Measurements from ENCODE around the gene CD226. TPM values are rescaled to one million over a fixed set of nuclear protein-coding genes. Genes with fewer than 3 reads are reported as not detected.

Gene CD226
- total RNA-seq, 2 experiments from 2014 or later = 47.6 to 52.2 TPM

DNA sequence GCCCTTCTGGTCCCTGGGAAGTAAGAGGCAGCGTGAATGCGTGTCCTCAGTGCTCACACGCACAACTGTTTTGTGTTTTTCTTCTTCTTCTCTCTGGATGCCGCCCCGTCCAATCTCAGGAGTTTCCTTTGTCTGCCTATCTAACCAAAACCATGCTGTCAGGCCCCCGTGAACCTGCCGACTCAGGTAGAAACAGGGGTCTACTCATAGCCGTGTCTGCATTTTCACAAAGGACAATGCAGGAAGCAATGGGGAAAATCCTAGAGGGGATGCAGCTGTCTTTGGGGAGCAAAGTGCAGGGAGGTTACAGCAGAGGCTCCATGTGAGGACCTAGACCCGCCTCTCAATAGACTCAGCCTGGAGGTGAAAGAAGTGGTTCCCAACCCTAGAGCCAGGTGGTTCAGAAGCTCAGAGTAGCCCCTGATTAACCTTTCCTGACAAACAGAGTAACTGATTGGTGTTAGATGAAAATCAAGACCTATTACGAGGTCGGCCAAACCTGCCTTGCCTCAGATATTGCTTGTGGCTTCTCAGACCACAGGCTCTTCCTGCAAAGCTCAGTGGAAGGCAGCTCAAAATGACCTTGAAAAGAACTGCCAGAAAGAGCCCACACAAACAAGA is 49.3 kb downstream of the CD226 start:
- ChIA-PET POLR2A (interaction anchor here (0.6 to 3.4 kb wide), 9 partner anchors 9 to 408 kb away, joined by 3 to 29 read pairs (median 4); partner anchors contain the start of gene CD226), CTCF (interaction anchor here (0.6 to 4.1 kb wide), 11 partner anchors 10 to 262 kb away, joined by 3 to 26 read pairs (median 5); no protein-coding TSS in a partner anchor)
- DNase-seq (peak; percentile 59), ATAC-seq (peak; percentile 66)
- H3K4me1 Mint-ChIP-seq (ENCODE audit: low read depth) = peaks cover 66% of the 10 kb centered on the region
- H3K9me3 Mint-ChIP-seq (ENCODE audit: insufficient read depth) = no peaks in the 10 kb centered on the region
- peak overlapping the region; percentile 96 for H3K27ac Mint-ChIP-seq
- H3K27me3 Mint-ChIP-seq (ENCODE audit: low read depth) = no peaks in the 10 kb centered on the region
- peaks cover 65% of the 10 kb centered on the region for H3K36me3 Mint-ChIP-seq (ENCODE audit: low read depth)
- H3K4me3 Mint-ChIP-seq = peak overlapping the region; percentile 78

DNA sequence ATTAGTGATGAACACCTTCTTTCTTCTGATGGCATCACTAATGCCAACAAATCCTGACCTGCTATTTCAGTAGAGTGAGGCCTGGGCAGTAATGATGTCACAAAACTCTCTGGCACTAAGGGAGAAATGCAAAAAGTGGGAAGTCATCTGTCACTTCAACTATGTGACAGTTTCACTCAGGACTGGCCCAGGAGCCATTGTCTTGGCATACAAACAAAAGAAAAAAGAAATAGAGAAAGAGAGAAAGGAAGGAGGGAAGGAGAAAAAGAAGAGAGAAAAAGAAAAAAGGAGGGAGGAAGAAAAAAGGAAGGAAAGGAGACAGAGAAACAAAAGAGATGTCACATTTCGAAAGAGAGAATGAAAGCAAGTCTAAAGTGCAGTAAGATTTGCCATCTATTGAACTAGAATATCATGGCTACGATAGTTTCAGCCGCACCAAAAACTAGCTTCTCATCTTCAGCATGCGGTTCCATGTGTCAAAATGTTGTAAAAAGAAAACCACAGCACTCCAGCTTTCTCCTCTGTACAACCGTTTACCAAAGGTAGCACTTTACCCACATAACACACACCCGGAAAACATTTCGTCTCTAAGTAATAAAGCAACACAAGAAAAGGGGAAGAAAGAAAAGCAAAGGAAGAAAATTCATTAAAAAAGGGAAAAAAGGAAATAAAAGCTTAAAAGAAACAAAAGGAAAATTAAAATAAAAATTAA is 50.1 kb downstream of the CD226 start:
- peak; percentile 67 for DNase-seq
- peak; percentile 73 for ATAC-seq
- Mint-ChIP-seq H3K9me3 (ENCODE audit: insufficient read depth) (peaks cover 4% of the 10 kb centered on the region), H3K27me3 (ENCODE audit: low read depth) (no peaks in the 10 kb centered on the region), H3K36me3 (ENCODE audit: low read depth) (peaks cover 67% of the 10 kb centered on the region), H3K4me3 (peak overlapping the region; percentile 78), H3K4me1 (ENCODE audit: low read depth) (peaks cover 68% of the 10 kb centered on the region), H3K27ac (peak overlapping the region; percentile 96)
- POLR2A ChIA-PET = interaction anchor here (0.7 to 3.4 kb wide), 9 partner anchors 8 to 305 kb away, joined by 3 to 29 read pairs (median 4); partner anchors contain the start of gene CD226
- CTCF ChIA-PET = interaction anchor here (1.1 to 4.1 kb wide), 6 partner anchors 11 to 62 kb away, joined by 3 to 26 read pairs (median 6); no protein-coding TSS in a partner anchor

DNA sequence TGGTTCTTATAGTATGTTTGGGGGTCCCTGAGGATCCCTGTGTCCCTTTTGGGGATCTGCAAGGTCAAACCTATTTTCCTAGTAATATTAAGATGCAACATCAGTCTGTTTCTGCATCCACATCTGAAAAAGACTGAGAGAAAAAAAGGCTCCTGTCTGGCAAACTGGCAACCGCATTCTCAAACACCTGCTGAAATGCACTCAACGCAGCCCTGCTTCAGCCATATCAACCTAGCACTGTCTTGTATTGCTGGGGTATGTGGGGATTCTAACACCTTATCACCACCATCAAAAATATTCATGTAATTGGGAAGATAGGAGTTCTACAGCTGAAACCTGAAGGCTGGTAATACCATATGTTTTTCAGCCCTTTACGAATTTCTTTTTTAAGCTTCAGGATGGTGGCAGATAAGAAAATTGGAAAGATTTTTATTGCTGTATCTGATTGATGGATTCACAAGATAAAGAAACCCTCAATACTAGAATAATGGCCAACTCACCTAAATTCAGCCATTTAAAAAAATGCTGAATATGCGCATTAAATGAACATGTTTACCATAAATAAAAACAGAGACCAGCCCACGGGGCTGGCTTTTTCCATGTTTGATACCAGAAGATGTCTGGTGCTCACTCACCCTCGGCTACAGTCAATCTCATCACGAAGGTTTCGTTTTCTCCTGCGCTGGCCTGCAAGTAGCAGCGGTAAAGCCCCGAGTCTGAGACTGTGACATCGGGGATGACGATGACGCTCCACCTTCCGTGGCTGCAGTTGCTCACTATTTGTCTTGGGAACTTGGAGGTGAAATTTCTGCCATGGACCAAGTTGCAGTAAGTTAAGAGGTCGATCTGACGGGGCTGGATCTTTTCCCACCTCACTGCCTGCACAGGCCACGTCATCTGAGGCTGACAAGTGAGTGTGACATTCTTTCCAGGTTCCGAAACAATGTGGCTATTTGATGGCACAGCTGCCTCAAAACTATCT is 52.3 kb downstream of the CD226 start:
- DNase-seq (peak; percentile 37), ATAC-seq (no peak)
- Mint-ChIP-seq H3K9me3 (ENCODE audit: insufficient read depth) (peaks cover 13% of the 10 kb centered on the region), H3K4me3 (peak overlapping the region; percentile 67), H3K27ac (peak overlapping the region; percentile 96), H3K36me3 (ENCODE audit: low read depth) (peaks cover 75% of the 10 kb centered on the region), H3K4me1 (ENCODE audit: low read depth) (peaks cover 77% of the 10 kb centered on the region), H3K27me3 (ENCODE audit: low read depth) (no peaks in the 10 kb centered on the region)
- ChIA-PET CTCF (no interaction called here), POLR2A (interaction anchor here (1.2 to 1.8 kb wide), 2 partner anchors 10 to 40 kb away, joined by 4 to 5 read pairs; no protein-coding TSS in a partner anchor)

DNA sequence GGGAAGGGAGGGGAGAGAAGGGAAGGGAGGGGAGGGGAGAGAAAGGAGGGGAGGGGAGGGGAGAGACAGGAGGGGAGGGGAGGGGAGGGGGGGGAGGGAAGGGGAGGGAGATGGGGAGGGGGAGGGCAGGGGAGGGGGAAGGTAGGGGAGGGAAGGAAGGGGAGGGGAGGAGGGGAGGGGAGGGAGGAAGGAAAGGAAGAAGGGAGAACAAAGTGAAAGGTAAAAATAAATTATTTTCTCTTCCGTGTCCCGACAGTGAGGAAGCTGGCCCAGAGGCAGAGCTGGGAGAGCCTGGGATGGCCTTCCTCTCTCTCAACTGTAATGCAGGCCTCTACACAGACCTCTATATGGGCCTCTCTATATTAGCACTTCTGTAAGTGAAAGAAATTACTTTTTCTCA is 53.2 kb downstream of the CD226 start:
- peaks cover 75% of the 10 kb centered on the region for H3K36me3 Mint-ChIP-seq (ENCODE audit: low read depth)
- ATAC-seq (no peak), DNase-seq (no peak)
- no peak overlapping the region for H3K4me3 Mint-ChIP-seq
- peak overlapping the region; percentile 96 for H3K27ac Mint-ChIP-seq
- H3K27me3 Mint-ChIP-seq (ENCODE audit: low read depth) = no peaks in the 10 kb centered on the region
- H3K9me3 Mint-ChIP-seq (ENCODE audit: insufficient read depth) = peaks cover 15% of the 10 kb centered on the region
- CTCF ChIA-PET = no interaction called here
- peaks cover 80% of the 10 kb centered on the region for H3K4me1 Mint-ChIP-seq (ENCODE audit: low read depth)
- POLR2A ChIA-PET = interaction anchor here (1.8 kb wide), 1 partner anchor 41 kb away, joined by 5 read pairs; no protein-coding TSS in a partner anchor

DNA sequence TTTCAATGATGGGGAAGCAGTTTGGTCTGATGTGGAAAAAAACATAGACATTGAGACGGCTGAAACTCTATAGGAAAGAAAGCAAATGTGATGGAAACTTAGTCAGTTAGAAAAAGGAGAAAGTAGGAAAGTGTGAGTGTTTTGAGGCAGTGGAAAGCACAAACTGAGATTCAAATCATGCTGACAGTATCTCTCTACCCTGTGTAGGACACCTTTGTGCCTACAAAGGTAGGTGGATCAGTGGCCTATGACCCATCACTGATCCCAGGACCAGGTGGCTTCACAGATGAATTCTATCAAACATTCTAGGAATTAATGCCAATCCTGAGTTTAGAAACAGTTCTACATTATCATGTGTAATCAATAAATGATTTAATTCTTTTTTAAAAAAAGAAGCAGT is 57.1 kb downstream of the CD226 start:
- no peaks in the 10 kb centered on the region for H3K27me3 Mint-ChIP-seq (ENCODE audit: low read depth)
- H3K4me1 Mint-ChIP-seq (ENCODE audit: low read depth) = peaks cover 69% of the 10 kb centered on the region
- CTCF ChIA-PET = no interaction called here
- H3K9me3 Mint-ChIP-seq (ENCODE audit: insufficient read depth) = peaks cover 15% of the 10 kb centered on the region
- no peak overlapping the region for H3K4me3 Mint-ChIP-seq
- H3K27ac Mint-ChIP-seq = no peak overlapping the region
- POLR2A ChIA-PET = no interaction called here
- H3K36me3 Mint-ChIP-seq (ENCODE audit: low read depth) = peaks cover 74% of the 10 kb centered on the region
- ATAC-seq (peak; percentile 20), DNase-seq (no peak)

DNA sequence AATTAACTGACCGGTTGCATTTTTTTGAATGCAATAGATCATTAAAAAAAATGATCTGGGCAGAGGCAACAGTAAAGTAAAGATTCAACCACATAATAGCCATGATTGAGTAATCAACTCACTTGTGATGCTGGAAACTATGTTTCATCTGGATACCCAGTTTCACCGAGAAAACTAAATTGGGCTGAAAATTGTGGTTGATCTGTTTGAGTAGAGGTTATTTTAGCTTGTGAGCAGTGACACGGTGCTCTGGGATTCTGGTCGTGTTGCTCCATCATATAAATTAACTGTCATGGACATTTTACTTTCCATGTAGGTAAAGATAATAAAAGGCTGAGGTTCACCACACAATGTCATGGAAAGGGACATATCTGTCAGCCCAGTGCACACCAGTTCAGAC is 58.7 kb downstream of the CD226 start:
- Mint-ChIP-seq H3K36me3 (ENCODE audit: low read depth) (peaks cover 73% of the 10 kb centered on the region), H3K27me3 (ENCODE audit: low read depth) (no peaks in the 10 kb centered on the region), H3K4me1 (ENCODE audit: low read depth) (peaks cover 72% of the 10 kb centered on the region), H3K9me3 (ENCODE audit: insufficient read depth) (peaks cover 15% of the 10 kb centered on the region), H3K27ac (peak overlapping the region; percentile 17), H3K4me3 (no peak overlapping the region)
- POLR2A ChIA-PET = interaction anchor here (1.4 to 1.6 kb wide), 2 partner anchors 9 to 46 kb away, joined by 3 to 4 read pairs; no protein-coding TSS in a partner anchor
- ATAC-seq = no peak
- CTCF ChIA-PET = interaction anchor here (0.8 kb wide), 1 partner anchor 46 kb away, joined by 3 read pairs; no protein-coding TSS in a partner anchor
- DNase-seq = no peak

DNA sequence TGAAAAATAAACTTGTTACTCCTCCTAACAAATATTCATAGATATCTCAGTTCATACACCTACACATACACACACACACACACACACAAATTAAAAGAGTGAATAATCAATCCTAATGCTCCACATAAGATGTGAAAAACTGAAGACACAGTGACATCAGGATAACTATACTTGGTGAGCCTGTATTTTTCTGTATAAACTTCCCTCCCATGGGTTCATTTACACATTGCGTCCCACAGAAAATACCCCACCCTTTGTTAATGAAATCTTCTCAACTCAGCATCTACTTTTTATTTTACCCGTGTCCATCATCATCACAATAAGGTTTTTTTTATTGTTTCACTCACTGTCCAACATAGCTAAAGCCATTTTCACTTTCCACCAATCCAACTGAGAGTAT is 60.4 kb downstream of the CD226 start:
- Mint-ChIP-seq H3K27ac (peak overlapping the region; percentile 22), H3K27me3 (ENCODE audit: low read depth) (no peaks in the 10 kb centered on the region), H3K36me3 (ENCODE audit: low read depth) (peaks cover 61% of the 10 kb centered on the region), H3K4me3 (no peak overlapping the region), H3K4me1 (ENCODE audit: low read depth) (peaks cover 70% of the 10 kb centered on the region), H3K9me3 (ENCODE audit: insufficient read depth) (peaks cover 9% of the 10 kb centered on the region)
- ChIA-PET POLR2A (interaction anchor here (1.0 kb wide), 1 partner anchor 48 kb away, joined by 3 read pairs; no protein-coding TSS in a partner anchor), CTCF (no interaction called here)
- no peak for DNase-seq
- ATAC-seq = no peak

DNA sequence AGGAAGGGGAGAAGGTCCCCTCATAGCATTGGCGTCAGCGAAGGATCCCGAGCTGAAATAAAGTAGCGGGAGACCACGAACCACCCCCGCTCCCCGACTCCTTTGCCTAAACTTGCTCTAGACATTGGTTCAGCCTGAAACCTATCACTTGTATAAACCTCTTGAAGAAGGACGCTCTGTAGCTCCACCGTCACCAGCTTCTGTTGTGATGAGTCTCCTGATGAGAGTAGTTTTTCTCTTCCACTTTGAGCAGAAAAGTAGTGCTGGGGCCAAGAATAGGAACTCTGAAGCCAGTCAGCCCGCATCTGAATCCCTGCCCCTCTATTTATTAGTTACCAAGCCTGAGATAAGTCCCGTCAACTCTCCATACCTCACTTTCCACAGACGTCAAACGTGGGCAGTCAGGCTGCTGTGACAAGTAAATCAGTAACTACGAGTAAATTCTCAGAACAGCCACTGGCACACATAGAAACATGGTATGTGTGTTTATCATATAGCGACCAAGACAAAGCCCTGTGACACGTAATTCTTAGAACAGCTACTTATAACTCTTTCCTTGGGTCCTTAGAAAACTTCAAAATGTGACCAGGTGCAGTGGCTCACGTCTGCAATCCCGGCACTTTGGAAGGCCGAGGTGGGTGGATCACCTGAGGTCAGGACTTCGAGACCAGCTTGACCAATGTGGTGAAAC is 61.7 kb downstream of the CD226 start:
- ChIA-PET CTCF (interaction anchor here (1.7 kb wide), 1 partner anchor 12 kb away, joined by 7 read pairs; no protein-coding TSS in a partner anchor), POLR2A (interaction anchor here (0.7 to 1.8 kb wide), 5 partner anchors 9 to 71 kb away, joined by 3 to 20 read pairs (median 8); no protein-coding TSS in a partner anchor)
- peak; percentile 68 for ATAC-seq
- peaks cover 53% of the 10 kb centered on the region for H3K36me3 Mint-ChIP-seq (ENCODE audit: low read depth)
- peak overlapping the region; percentile 88 for H3K27ac Mint-ChIP-seq
- H3K4me3 Mint-ChIP-seq = peak overlapping the region; percentile 53
- peaks cover 62% of the 10 kb centered on the region for H3K4me1 Mint-ChIP-seq (ENCODE audit: low read depth)
- peak; percentile 47 for DNase-seq
- peaks cover 4% of the 10 kb centered on the region for H3K9me3 Mint-ChIP-seq (ENCODE audit: insufficient read depth)
- H3K27me3 Mint-ChIP-seq (ENCODE audit: low read depth) = no peaks in the 10 kb centered on the region

DNA sequence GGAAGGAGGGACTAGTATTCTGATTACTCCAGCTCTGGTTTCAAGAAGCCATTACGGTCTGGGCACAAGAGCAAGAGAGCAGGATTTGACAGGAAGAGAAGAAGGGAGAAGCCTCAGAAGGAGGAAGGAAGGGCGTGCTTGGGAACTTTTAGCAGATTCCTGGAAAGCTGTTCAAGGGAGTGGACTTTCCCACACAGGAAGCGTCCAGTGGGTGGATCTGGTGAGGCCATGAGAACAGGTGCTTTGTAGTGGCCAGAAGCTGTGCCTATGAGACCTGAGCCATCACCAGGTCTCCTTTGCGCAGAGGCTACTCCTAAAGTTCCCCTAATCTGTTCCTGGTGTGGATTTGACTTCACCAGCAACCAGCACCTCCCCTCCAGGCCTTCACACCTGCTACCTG is 62.3 kb downstream of the CD226 start:
- H3K9me3 Mint-ChIP-seq (ENCODE audit: insufficient read depth) = peaks cover 3% of the 10 kb centered on the region
- no peak for DNase-seq
- peak overlapping the region; percentile 88 for H3K27ac Mint-ChIP-seq
- no peaks in the 10 kb centered on the region for H3K27me3 Mint-ChIP-seq (ENCODE audit: low read depth)
- peaks cover 58% of the 10 kb centered on the region for H3K4me1 Mint-ChIP-seq (ENCODE audit: low read depth)
- H3K36me3 Mint-ChIP-seq (ENCODE audit: low read depth) = peaks cover 50% of the 10 kb centered on the region
- ATAC-seq = no peak
- peak overlapping the region; percentile 53 for H3K4me3 Mint-ChIP-seq
- ChIA-PET POLR2A (interaction anchor here (0.7 to 1.8 kb wide), 5 partner anchors 10 to 72 kb away, joined by 3 to 20 read pairs (median 8); no protein-coding TSS in a partner anchor), CTCF (interaction anchor here (1.7 kb wide), 1 partner anchor 13 kb away, joined by 7 read pairs; no protein-coding TSS in a partner anchor)

DNA sequence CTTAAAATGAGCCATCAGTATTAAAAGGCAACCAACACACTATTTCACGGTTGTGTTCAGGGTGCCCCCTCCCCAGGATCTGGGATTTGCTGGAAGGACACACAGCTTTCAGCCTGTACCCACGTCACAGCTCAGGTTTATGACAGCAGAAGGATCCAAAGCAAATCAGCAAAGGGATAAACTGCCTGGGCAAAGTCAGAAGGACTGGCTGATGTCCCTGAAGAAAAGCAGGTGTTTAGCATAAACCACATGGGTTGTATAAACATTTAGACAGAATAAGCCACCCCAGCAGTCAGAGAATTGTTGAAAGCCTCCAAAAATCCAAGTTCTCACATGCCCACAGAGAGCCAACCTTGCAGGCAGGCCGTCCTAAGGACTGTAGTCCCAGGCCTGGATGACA is 63.9 kb downstream of the CD226 start:
- ATAC-seq (no peak), DNase-seq (no peak)
- ChIA-PET CTCF (no interaction called here), POLR2A (no interaction called here)
- Mint-ChIP-seq H3K9me3 (ENCODE audit: insufficient read depth) (peaks cover 9% of the 10 kb centered on the region), H3K4me3 (no peak overlapping the region), H3K27me3 (ENCODE audit: low read depth) (no peaks in the 10 kb centered on the region), H3K4me1 (ENCODE audit: low read depth) (peaks cover 44% of the 10 kb centered on the region), H3K27ac (no peak overlapping the region), H3K36me3 (ENCODE audit: low read depth) (peaks cover 50% of the 10 kb centered on the region)
